IMR-90 (cell line): ENCODE results near the gene LLGL1. TPM values are rescaled to one million over a fixed set of nuclear protein-coding genes. Genes with fewer than 3 reads are reported as not detected.

ENCODE experiments used
- ATAC-seq: fragments of 200-7000 bp; cut with Tn5 transposase; 2 replicates; pipeline ENCODE4 v1.9.1; 2020; ENCODE audit warnings: low read depth, mild to moderate bottlenecking, moderate library complexity
- BruUV-seq: library from RNA; stranded (reverse); fragments of 400-500 nt; replicated peaks from 2 replicates; lab custom pipeline; 2021; lab: Mats Ljungman, UMichigan
- CTCF ChIA-PET: fragments of 300-600 bp; formaldehyde crosslinking; extraction: SDS; loops from one replicate; lab custom pipeline; 2021; ENCODE audit warnings: antibody characterized with exemption; lab: Yijun Ruan, JAX
- POLR2A ChIA-PET: fragments of 300-600 bp; sonication (Branson Sonifier 250); formaldehyde crosslinking; loops from one replicate; lab custom pipeline; 2022; ENCODE audit warnings: antibody characterized with exemption; ENCODE audit not compliant: unreplicated experiment; lab: Charles Lee
- DNase-seq: peaks from one replicate; pipeline ENCODE4 v3.0.0; 2013
- H2AFZ ChIP-seq: replicated peaks from 2 replicates; pipeline ENCODE3; 2013; ENCODE audit warnings: low read length, mild to moderate bottlenecking; ENCODE audit not compliant: poor library complexity
- H2AK5ac ChIP-seq: 2 replicates; pipeline ENCODE4 v1.6.1; 2013; ENCODE audit warnings: low read depth, low read length, inconsistent platforms
- H2AK9ac ChIP-seq: replicated peaks from 2 replicates; pipeline ENCODE3; 2013; ENCODE audit warnings: mild to moderate bottlenecking, low read depth, low read length, moderate library complexity; ENCODE audit not compliant: poor library complexity
- H2BK120ac ChIP-seq: 2 replicates; pipeline ENCODE4 v1.6.1; 2013; ENCODE audit warnings: low read depth, low read length, inconsistent platforms
- H2BK15ac ChIP-seq: 3 replicates; pipeline ENCODE4 v1.6.1; 2013; ENCODE audit warnings: low read depth, low read length, inconsistent platforms
- H2BK20ac ChIP-seq: 2 replicates; pipeline ENCODE4 v1.6.1; 2013; ENCODE audit warnings: low read depth, mild to moderate bottlenecking, inconsistent platforms, low read length, moderate library complexity
- H2BK5ac ChIP-seq: 2 replicates; pipeline ENCODE4 v1.6.1; 2013; ENCODE audit warnings: mild to moderate bottlenecking, low read depth, low read length, inconsistent platforms; ENCODE audit not compliant: poor library complexity, severe bottlenecking
- H3K14ac ChIP-seq: replicated peaks from 2 replicates; pipeline ENCODE4 v1.6.1; 2013; ENCODE audit warnings: low read depth, low read length, inconsistent platforms
- H3K18ac ChIP-seq: 2 replicates; pipeline ENCODE4 v1.6.1; 2013; ENCODE audit warnings: low read depth, low read length, control low read depth
- H3K23ac ChIP-seq: 2 replicates; pipeline ENCODE4 v1.6.1; 2013; ENCODE audit warnings: low read depth, low read length, inconsistent platforms
- H3K27ac ChIP-seq: 2 replicates; pipeline ENCODE4 v1.5.1; 2013; ENCODE audit warnings: mild to moderate bottlenecking, control low read depth, low read length; ENCODE audit not compliant: insufficient read depth
- H3K27me3 ChIP-seq: 2 replicates; pipeline ENCODE4 v1.6.1; 2013; ENCODE audit warnings: low read length; ENCODE audit not compliant: control insufficient read depth, insufficient read depth
- H3K36me3 ChIP-seq: 2 replicates; pipeline ENCODE4 v1.6.1; 2013; ENCODE audit warnings: low read length, mixed read lengths; ENCODE audit not compliant: control insufficient read depth, insufficient read depth
- H3K4ac ChIP-seq: 2 replicates; pipeline ENCODE4 v1.6.1; 2013; ENCODE audit warnings: low read depth, low read length, inconsistent platforms
- H3K4me1 ChIP-seq: 2 replicates; pipeline ENCODE4 v1.6.1; 2013; ENCODE audit warnings: low read length, mixed read lengths; ENCODE audit not compliant: control insufficient read depth, insufficient read depth
- H3K4me2 ChIP-seq: 2 replicates; pipeline ENCODE4 v1.6.1; 2013; ENCODE audit warnings: low read depth, mild to moderate bottlenecking, control low read depth, low read length, moderate library complexity
- H3K4me3 ChIP-seq: 2 replicates; pipeline ENCODE4 v1.5.1; 2013; ENCODE audit warnings: low read depth, mild to moderate bottlenecking, control low read depth, low read length, moderate library complexity; ENCODE audit not compliant: insufficient read depth
- H3K56ac ChIP-seq: 2 replicates; pipeline ENCODE4 v1.6.1; 2013; ENCODE audit warnings: low read length, inconsistent platforms; ENCODE audit not compliant: insufficient read depth; ENCODE audit errors: extremely low read depth
- H3K79me1 ChIP-seq, 2 experiments: 2 replicates each; pipeline ENCODE4 v1.6.1; 2013; ENCODE audit warnings: low read length in 2 of 2, inconsistent platforms in 1 of 2, low read depth in 1 of 2
- H3K9ac ChIP-seq: 2 replicates; pipeline ENCODE4 v1.6.1; 2013; ENCODE audit warnings: low read depth, low read length, control low read depth
- H3K9me1 ChIP-seq: 2 replicates; pipeline ENCODE4 v1.6.1; 2013; ENCODE audit warnings: low read length, inconsistent platforms; ENCODE audit not compliant: insufficient read depth
- H3K9me3 ChIP-seq: 2 replicates; pipeline ENCODE4 v1.6.1; 2013; ENCODE audit warnings: low read length; ENCODE audit not compliant: control insufficient read depth, insufficient read depth
- H4K20me1 ChIP-seq: 2 replicates; pipeline ENCODE4 v1.6.1; 2013; ENCODE audit warnings: low read length, inconsistent platforms; ENCODE audit not compliant: insufficient read depth
- H4K5ac ChIP-seq: 2 replicates; pipeline ENCODE4 v1.6.1; 2013; ENCODE audit warnings: mild to moderate bottlenecking, low read depth, low read length, control low read depth
- H4K8ac ChIP-seq, 2 experiments: 2 replicates each; pipeline ENCODE4 v1.6.1; 2013; ENCODE audit warnings: low read depth in 2 of 2, low read length in 2 of 2, control low read depth in 1 of 2, inconsistent platforms in 1 of 2
- H4K91ac ChIP-seq: 2 replicates; pipeline ENCODE4 v1.6.1; 2013; ENCODE audit warnings: low read depth, low read length, inconsistent platforms; ENCODE audit not compliant: insufficient read depth
- BHLHE40 ChIP-seq: fragments of 150-350 bp; IDR thresholded peaks from 2 replicates; pipeline ENCODE4 v1.6.1; 2016; ENCODE audit warnings: mild to moderate bottlenecking, low read depth, low read length
- CHD1 ChIP-seq: IDR thresholded peaks from 2 replicates; pipeline ENCODE4 v1.6.1; 2012; ENCODE audit warnings: low read depth, low read length, improper control_type of control experiment
- CTCF ChIP-seq: conservative IDR thresholded peaks from 2 replicates; pipeline ENCODE4 v1.5.1; 2012; ENCODE audit warnings: mild to moderate bottlenecking, low read depth, low read length, improper control_type of control experiment
- ELK1 ChIP-seq: fragments of 150-350 bp; IDR thresholded peaks from 2 replicates; pipeline ENCODE4 v1.6.1; 2016; ENCODE audit warnings: low read depth, mild to moderate bottlenecking, low read length, moderate library complexity, borderline replicate concordance
- FOS ChIP-seq: fragments of 150-350 bp; IDR thresholded peaks from 2 replicates; pipeline ENCODE4 v1.6.1; 2016; ENCODE audit warnings: low read depth, low read length
- MAFK ChIP-seq: IDR thresholded peaks from 2 replicates; pipeline ENCODE4 v1.6.1; 2012; ENCODE audit warnings: low read depth, low read length, improper control_type of control experiment
- MAZ ChIP-seq: IDR thresholded peaks from 2 replicates; pipeline ENCODE4 v1.6.1; 2012; ENCODE audit warnings: low read depth, mild to moderate bottlenecking, low read length, improper control_type of control experiment, moderate library complexity, borderline replicate concordance
- MXI1 ChIP-seq: IDR thresholded peaks from 2 replicates; pipeline ENCODE4 v1.6.1; 2012; ENCODE audit warnings: low read depth, mild to moderate bottlenecking, low read length, moderate library complexity, borderline replicate concordance
- NFE2L2 ChIP-seq: fragments of 150-350 bp; IDR thresholded peaks from 2 replicates; pipeline ENCODE4 v1.6.1; 2016; ENCODE audit warnings: low read depth, mild to moderate bottlenecking, low read length
- POLR2A ChIP-seq: IDR thresholded peaks from 2 replicates; pipeline ENCODE4 v1.6.1; 2012; ENCODE audit warnings: mild to moderate bottlenecking, low read depth, low read length
- RAD21 ChIP-seq: IDR thresholded peaks from 2 replicates; pipeline ENCODE4 v1.6.1; 2012; ENCODE audit warnings: low read length, improper control_type of control experiment
- RFX5 ChIP-seq: IDR thresholded peaks from 2 replicates; pipeline ENCODE4 v1.8.0; 2012; ENCODE audit warnings: low read depth, mild to moderate bottlenecking, low read length, moderate library complexity
- SMC3 ChIP-seq: fragments of 150-350 bp; IDR thresholded peaks from 2 replicates; pipeline ENCODE4 v1.6.1; 2016; ENCODE audit warnings: low read depth, mild to moderate bottlenecking, antibody characterized with exemption, low read length, moderate library complexity
- USF2 ChIP-seq: fragments of 150-350 bp; IDR thresholded peaks from 2 replicates; pipeline ENCODE4 v1.6.1; 2017; ENCODE audit warnings: mild to moderate bottlenecking, antibody characterized with exemption, low read length, low read depth
- WGBS, 2 experiments: methylation state at CpG; one replicate each; pipeline versions ENCODE4 v1.1.5 to v1.1.7; 2013; ENCODE audit warnings: missing lambda C conversion rate in 2 of 2; ENCODE audit not compliant: insufficient read length in 1 of 2; ENCODE audit errors: extremely low coverage in 2 of 2; 5-methylcytosine and 5-hydroxymethylcytosine counted together
- dilution Hi-C: fragments of 300-500 bp; cut with HindIII; formaldehyde crosslinking; loops from one replicate; pipeline ENCODE4 v1.14.3; 2018; ENCODE audit warnings: low sequenced_read_pairs; ENCODE audit not compliant: unreplicated experiment
- in situ Hi-C: fragments of 300-500 bp; cut with MboI; formaldehyde crosslinking; loops from 3 replicates; pipeline ENCODE4 v1.14.3; 2019; ENCODE audit warnings: low sequenced_read_pairs, inconsistent platforms, mixed read lengths
- intact Hi-C: fragments of 100-400 bp; cut with micrococcal nuclease; formaldehyde crosslinking; loops from 2 replicates; pipeline ENCODE4 v1.10.0; 2022
- polyA plus RNA-seq, 3 experiments: library from polyadenylated mRNA; depleted of rRNA; stranded (reverse); fragments of >200 nt; gene quantifications; 2 replicates each; pipeline ENCODE4 v1.2.3, GENCODE V29; 2012; ENCODE audit warnings: low replicate concordance in 1 of 3
- total RNA-seq: library from RNA; depleted of rRNA; stranded (reverse); fragments of >200 nt; gene quantifications from 2 replicates; pipeline ENCODE4 v1.2.3, GENCODE V29; 2012

LLGL1 gene
- total and polyA plus RNA-seq, 2 of the 4 experiments (the other 2 are of a cell fraction), result 40.1 to 52.9 TPM

GRCh38 chr17:18285296-18285695 is 59.9 kb downstream of the LLGL1 start:
- intact Hi-C loops, result no loop called here
- dilution Hi-C loops, result no loop called here
- H4K5ac ChIP-seq, result no peak overlapping the region
- no peak overlapping the region for H3K14ac ChIP-seq
- H3K27me3 ChIP-seq, result no peaks in the 10 kb centered on the region
- ATAC-seq (no peak), DNase-seq (no peak)
- no peak overlapping the region for H4K8ac ChIP-seq
- H3K27ac ChIP-seq, result no peak overlapping the region
- no peaks in the 10 kb centered on the region for H3K9me3 ChIP-seq
- H3K23ac ChIP-seq, result no peak overlapping the region
- no peak overlapping the region for H3K4me2 ChIP-seq
- WGBS, 2 experiments, result 98% methylated on average over 7 of the region's 11 CpGs; no CpG with 5 or more reads in 1 of the 2 experiments
- no peak overlapping the region for H2BK20ac ChIP-seq
- no TSS peak for BruUV-seq
- H4K91ac ChIP-seq, result no peak overlapping the region
- H2AK5ac ChIP-seq, result no peak overlapping the region
- no peak overlapping the region for H2AK9ac ChIP-seq
- H2BK120ac ChIP-seq, result no peak overlapping the region
- H3K36me3 ChIP-seq, result peaks cover 55% of the 10 kb centered on the region
- POLR2A ChIA-PET, result no interaction called here
- CTCF ChIA-PET, result interaction anchor here (0.6 kb wide), 1 partner anchor 28 kb away, joined by 4 read pairs; no protein-coding TSS in a partner anchor
- peaks cover 5% of the 10 kb centered on the region; the same call in 1 of the 2 replicates for H3K4me1 ChIP-seq
- no peak overlapping the region for H3K4me3 ChIP-seq
- no peak overlapping the region for H3K4ac ChIP-seq
- no peak overlapping the region for H3K9ac ChIP-seq
- H3K79me1 ChIP-seq, result peaks cover 8 to 11% of the 10 kb centered on the region in 2 experiments
- TF ChIP-seq ELK1 (no peak), CTCF (no peak), CHD1 (no peak), USF2 (no peak), MAZ (no peak), MAFK (no peak), MXI1 (no peak), POLR2A (no peak), FOS (no peak), SMC3 (no peak), BHLHE40 (no peak), NFE2L2 (no peak), RFX5 (no peak), RAD21 (no peak)
- no peak overlapping the region for H2BK5ac ChIP-seq
- no peak overlapping the region for H3K18ac ChIP-seq
- H3K9me1 ChIP-seq, result peaks cover 7% of the 10 kb centered on the region; the same call in 1 of the 2 replicates
- H4K20me1 ChIP-seq, result no peaks in the 10 kb centered on the region; the same call in 1 of the 2 replicates
- H2BK15ac ChIP-seq, result no peak overlapping the region
- no peak overlapping the region for H3K56ac ChIP-seq
- H2AFZ ChIP-seq, result no peak overlapping the region
- in situ Hi-C loops, result no loop called here
